MM.1S (cell line): ENCODE measurements around the gene RHOA.

Experiments
- DNase-seq: peaks from one replicate; pipeline ENCODE4 v3.0.0-alpha.2; 2015
- H2AFZ ChIP-seq: fragments of 300-600 bp; sonication (generic); 2 replicates; pipeline ENCODE4 v1.6.0; 2016; ENCODE audit warnings: antibody characterized with exemption, low read length
- H3F3A ChIP-seq: fragments of 300-600 bp; sonication (generic); 2 replicates; pipeline ENCODE4 v1.6.1; 2016; ENCODE audit warnings: mild to moderate bottlenecking, antibody characterized with exemption, low read length, moderate library complexity, mixed read lengths; ENCODE audit not compliant: insufficient read depth
- H3K27ac ChIP-seq: fragments of 300-600 bp; sonication (generic); 2 replicates; pipeline ENCODE4 v1.5.1; 2016; ENCODE audit warnings: mild to moderate bottlenecking, low read length
- H3K27me3 ChIP-seq: fragments of 300-600 bp; sonication (generic); replicated peaks from 2 replicates; pipeline ENCODE4 v1.6.0; 2016; ENCODE audit warnings: low read length; ENCODE audit not compliant: insufficient read depth
- H3K36me3 ChIP-seq: fragments of 300-600 bp; sonication (generic); replicated peaks from 2 replicates; pipeline ENCODE4 v1.6.1; 2016; ENCODE audit warnings: mild to moderate bottlenecking, low read length, mixed read lengths; ENCODE audit not compliant: insufficient read depth
- H3K4me1 ChIP-seq: fragments of 300-600 bp; sonication (generic); 2 replicates; pipeline ENCODE4 v1.6.1; 2016; ENCODE audit warnings: low read length, mixed read lengths
- H3K4me2 ChIP-seq: fragments of 300-600 bp; sonication (generic); 2 replicates; pipeline ENCODE4 v1.6.0; 2016; ENCODE audit warnings: low read depth, low read length
- H3K4me3 ChIP-seq: fragments of 300-600 bp; sonication (generic); 2 replicates; pipeline ENCODE4 v1.5.1; 2016; ENCODE audit warnings: low read length, mixed read lengths
- H3K79me2 ChIP-seq: fragments of 300-600 bp; sonication (generic); 2 replicates; pipeline ENCODE4 v1.6.1; 2016; ENCODE audit warnings: mixed run types, low read length, mixed read lengths
- H3K9ac ChIP-seq: fragments of 300-600 bp; sonication (generic); 2 replicates; pipeline ENCODE4 v1.6.1; 2016; ENCODE audit warnings: low read length, mixed read lengths
- H3K9me2 ChIP-seq: fragments of 300-600 bp; sonication (generic); replicated peaks from 2 replicates; pipeline ENCODE4 v1.6.1; 2016; ENCODE audit warnings: mild to moderate bottlenecking, low read length, mixed read lengths; ENCODE audit not compliant: insufficient read depth
- H3K9me3 ChIP-seq: fragments of 300-600 bp; sonication (generic); replicated peaks from 2 replicates; pipeline ENCODE4 v1.6.1; 2016; ENCODE audit warnings: mild to moderate bottlenecking, low read length, mixed read lengths; ENCODE audit not compliant: insufficient read depth
- H4K20me1 ChIP-seq: fragments of 300-600 bp; sonication (generic); 2 replicates; pipeline ENCODE4 v1.6.1; 2016; ENCODE audit warnings: mild to moderate bottlenecking, low read length, moderate library complexity, mixed read lengths; ENCODE audit not compliant: insufficient read depth
- CTCF ChIP-seq: fragments of 300-600 bp; sonication (generic); IDR thresholded peaks from 2 replicates; pipeline ENCODE4 v1.5.1; 2016; ENCODE audit warnings: antibody characterized with exemption, low read length, mixed read lengths
- EZH2 ChIP-seq: fragments of 300-600 bp; sonication (generic); optimal IDR thresholded peaks from 2 replicates; pipeline ENCODE3; 2017; ENCODE audit warnings: low read depth, mild to moderate bottlenecking, antibody characterized with exemption, low read length, mixed read lengths
- EZH2phosphoT487 ChIP-seq: fragments of 300-600 bp; sonication (generic); IDR thresholded peaks from 2 replicates; pipeline ENCODE4 v1.6.1; 2018; ENCODE audit warnings: antibody characterized with exemption, low read length

Gene RHOA

DNA sequence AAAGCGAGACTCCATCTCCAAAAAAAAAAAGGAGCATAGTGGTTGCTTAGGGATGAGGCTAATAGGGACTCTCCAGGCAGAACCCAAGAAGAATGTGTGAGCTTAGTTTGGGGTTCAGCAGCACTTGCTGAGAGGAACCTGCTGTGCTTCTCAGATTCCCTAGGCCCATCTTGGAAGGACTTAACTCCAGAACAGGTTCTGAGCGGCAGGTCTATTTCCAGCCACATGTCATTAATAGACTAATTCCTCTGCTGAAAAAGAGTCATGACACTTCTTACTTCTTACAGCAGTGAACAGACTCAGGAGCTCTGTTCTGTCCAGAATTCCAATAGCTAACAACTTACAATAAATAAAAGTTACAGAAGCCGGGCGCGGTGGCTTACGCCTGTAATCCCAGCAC is 22.5 kb downstream of the RHOA start:
- Histone ChIP-seq H3K9me3 (no peaks in the 10 kb centered on the region), H3K4me2 (no peak overlapping the region), H3K9me2 (no peaks in the 10 kb centered on the region), H2AFZ (no peak overlapping the region), H3K79me2 (peaks cover 95% of the 10 kb centered on the region), H3K4me3 (no peak overlapping the region), H3K9ac (no peak overlapping the region), H3K36me3 (0 out of 2 replicates have a peak, but pooled peaks cover 3% of the 10 kb centered on the region), H3K27ac (no peak overlapping the region), H3K27me3 (no peaks in the 10 kb centered on the region), H4K20me1 (peaks cover 48% of the 10 kb centered on the region), H3F3A (no peaks in the 10 kb centered on the region), H3K4me1 (no peaks in the 10 kb centered on the region)
- no peak for TF ChIP-seq EZH2phosphoT487
- no peak for TF ChIP-seq EZH2
- no peak for TF ChIP-seq CTCF
- no peak for DNase-seq

- peaks cover 55% of the 10 kb centered on the region for H4K20me1 ChIP-seq
- no peaks in the 10 kb centered on the region for H3K4me1 ChIP-seq
Measured at GRCh38 chr3:49388289-49388820, 23.4 kb downstream of the RHOA start.

DNA sequence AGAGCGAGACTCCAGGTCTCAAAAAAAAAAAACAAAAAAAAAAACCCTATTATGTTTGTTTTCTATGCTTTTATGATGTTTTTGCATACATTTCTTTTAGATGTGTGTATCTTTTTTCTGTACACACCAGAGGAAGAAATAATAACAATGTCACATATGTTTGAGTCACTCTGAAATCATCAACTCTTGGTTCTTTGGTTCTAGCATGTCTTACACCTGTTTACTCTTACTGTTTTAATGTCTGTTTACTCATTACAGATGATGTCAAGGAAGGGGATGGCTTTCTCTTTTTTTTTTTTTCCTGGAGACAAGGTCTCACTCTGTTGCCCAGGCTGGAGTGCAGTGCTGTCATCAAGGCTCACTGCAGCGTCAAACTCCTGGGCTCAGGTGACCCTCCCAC is 24.1 kb downstream of the RHOA start:
- peaks cover 50% of the 10 kb centered on the region for H4K20me1 ChIP-seq
- DNase-seq: no peak
- H3K9me3 ChIP-seq: no peaks in the 10 kb centered on the region
- TF ChIP-seq EZH2phosphoT487: no peak
- no peaks in the 10 kb centered on the region for H3K9me2 ChIP-seq
- no peak overlapping the region for H3K27ac ChIP-seq
- peaks cover 98% of the 10 kb centered on the region for H3K79me2 ChIP-seq
- H2AFZ ChIP-seq: no peak overlapping the region
- H3K4me1 ChIP-seq: no peaks in the 10 kb centered on the region
- 0 out of 2 replicates have a peak, but pooled peaks cover 3% of the 10 kb centered on the region for H3F3A ChIP-seq
- no peak overlapping the region for H3K4me3 ChIP-seq
- H3K9ac ChIP-seq: no peak overlapping the region
- H3K36me3 ChIP-seq: 0 out of 2 replicates have a peak, but pooled peaks cover 3% of the 10 kb centered on the region
- H3K27me3 ChIP-seq: no peaks in the 10 kb centered on the region
- H3K4me2 ChIP-seq: no peak overlapping the region

More at GRCh38 chr3:49388289-49388820, 23.4 kb downstream of the RHOA start:
- Histone ChIP-seq H3K9me2 (no peaks in the 10 kb centered on the region), H3K9ac (no peak overlapping the region), H3K27ac (no peak overlapping the region), H3K4me3 (no peak overlapping the region), H2AFZ (no peak overlapping the region), H3F3A (0 out of 2 replicates have a peak, but pooled peaks cover 3% of the 10 kb centered on the region), H3K4me2 (no peak overlapping the region), H3K36me3 (0 out of 2 replicates have a peak, but pooled peaks cover 3% of the 10 kb centered on the region), H3K9me3 (no peaks in the 10 kb centered on the region), H3K27me3 (no peaks in the 10 kb centered on the region), H3K79me2 (peaks cover 98% of the 10 kb centered on the region)
- DNase-seq: no peak
- TF ChIP-seq EZH2phosphoT487: no peak
- no peak for TF ChIP-seq EZH2
- TF ChIP-seq CTCF: no peak

DNA sequence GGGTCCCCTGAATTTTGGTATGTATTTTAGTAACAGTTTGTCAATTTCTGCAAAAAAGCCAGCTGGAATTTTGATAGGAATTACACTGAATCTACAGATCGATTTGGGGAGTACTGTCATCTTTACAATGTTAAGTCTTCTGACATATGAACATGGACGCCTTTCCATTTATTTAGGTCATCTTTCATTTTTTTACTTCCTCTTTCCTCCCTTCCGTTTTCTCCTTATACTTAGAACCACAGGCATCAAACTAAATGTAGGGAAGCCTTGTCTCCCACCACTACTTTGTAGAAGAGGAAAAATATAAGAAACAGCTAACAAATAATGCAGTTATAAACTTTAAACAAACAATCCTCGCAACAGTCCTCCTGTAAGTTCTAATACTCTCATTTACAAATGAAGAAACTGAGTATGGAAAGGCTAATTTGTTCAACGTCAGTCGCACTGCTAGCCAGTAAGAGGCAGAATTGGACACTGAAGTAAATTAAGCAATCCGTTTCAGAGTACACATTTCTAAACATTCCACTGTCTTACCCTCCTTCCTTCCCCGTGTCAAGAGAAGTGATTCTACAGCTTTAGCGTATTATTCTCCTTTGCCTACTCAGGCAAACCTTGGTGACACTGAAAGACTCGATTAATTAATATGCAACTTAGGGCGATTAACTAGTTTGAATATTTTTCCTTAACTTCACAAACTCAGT is 25.6 kb downstream of the RHOA start:
- TF ChIP-seq EZH2phosphoT487 (no peak), EZH2 (no peak), CTCF (no peak)
- Histone ChIP-seq H3K27ac (no peak overlapping the region), H2AFZ (no peak overlapping the region), H3K9me3 (no peaks in the 10 kb centered on the region), H3K27me3 (no peaks in the 10 kb centered on the region), H4K20me1 (peaks cover 45% of the 10 kb centered on the region), H3K9me2 (no peaks in the 10 kb centered on the region), H3K36me3 (0 out of 2 replicates have a peak, but pooled peaks cover 3% of the 10 kb centered on the region), H3F3A (0 out of 2 replicates have a peak, but pooled peaks cover 3% of the 10 kb centered on the region), H3K9ac (no peak overlapping the region), H3K79me2 (peaks cover 97% of the 10 kb centered on the region), H3K4me2 (no peak overlapping the region), H3K4me1 (no peaks in the 10 kb centered on the region), H3K4me3 (no peak overlapping the region)
- DNase-seq: no peak
